BLaER1 (cell line): ENCODE results near the gene MYH6.

Source experiments
- H3K27ac ChIP-seq: shearing (Covaris generic); formaldehyde crosslinking; 2 replicates; pipeline ENCODE4 v1.8.1; 2022
- H3K27me3 ChIP-seq: shearing (Covaris generic); formaldehyde crosslinking; 2 replicates; pipeline ENCODE4 v1.8.1; 2022
- H3K36me3 ChIP-seq: shearing (Covaris generic); formaldehyde crosslinking; 2 replicates; pipeline ENCODE4 v1.8.1; 2022
- H3K4me1 ChIP-seq: shearing (Covaris generic); formaldehyde crosslinking; 2 replicates; pipeline ENCODE4 v1.8.1; 2022
- H3K4me2 ChIP-seq: shearing (Covaris generic); formaldehyde crosslinking; 2 replicates; pipeline ENCODE4 v1.8.1; 2022
- H3K4me3 ChIP-seq: shearing (Covaris generic); formaldehyde crosslinking; 2 replicates; pipeline ENCODE4 v1.8.1; 2022
- H3K9ac ChIP-seq: shearing (Covaris generic); formaldehyde crosslinking; 2 replicates; pipeline ENCODE4 v1.8.1; 2022
- H3K9me3 ChIP-seq: shearing (Covaris generic); formaldehyde crosslinking; 2 replicates; pipeline ENCODE4 v1.8.1; 2022
- H4K20me1 ChIP-seq: shearing (Covaris generic); formaldehyde crosslinking; 2 replicates; pipeline ENCODE4 v1.8.1; 2022
- Cebpa-rat ChIP-seq: shearing (Covaris generic); IDR thresholded peaks from 2 replicates; pipeline ENCODE4 v1.8.1; 2022

The MYH6 gene

GRCh38 chr14:23353433-23353780 lies 54.7 kb downstream of the MYH6 start:
- H3K9ac ChIP-seq, result no peak overlapping the region
- H3K27ac ChIP-seq, result no peak overlapping the region
- H3K27me3 ChIP-seq, result no peaks in the 10 kb centered on the region
- no peak overlapping the region for H3K4me3 ChIP-seq
- H3K36me3 ChIP-seq, result no peaks in the 10 kb centered on the region
- no peaks in the 10 kb centered on the region for H4K20me1 ChIP-seq
- H3K4me1 ChIP-seq, result no peaks in the 10 kb centered on the region
- peaks cover 9% of the 10 kb centered on the region for H3K9me3 ChIP-seq
- H3K4me2 ChIP-seq, result no peak overlapping the region
- no peak for TF ChIP-seq Cebpa-rat

GRCh38 chr14:23352506-23353432 lies 55.3 kb downstream of the MYH6 start, which contains the start of gene SLC22A17:
SLC22A17 (minus strand) TSS chr14:23352887.
- no peak for TF ChIP-seq Cebpa-rat
- Histone ChIP-seq H3K4me2 (no peak within 1 kb of the TSS), H3K36me3 (no peaks in the 10 kb centered on the region), H3K4me1 (no peaks in the 10 kb centered on the region), H4K20me1 (no peaks in the 10 kb centered on the region), H3K9ac (no peak within 1 kb of the TSS), H3K27me3 (no peaks in the 10 kb centered on the region), H3K4me3 (no peak within 1 kb of the TSS), H3K9me3 (peaks cover 9% of the 10 kb centered on the region), H3K27ac (no peak within 1 kb of the TSS)

- Histone ChIP-seq H3K27ac (no peak overlapping the region), H3K9me3 (peaks cover 9% of the 10 kb centered on the region), H3K4me1 (no peaks in the 10 kb centered on the region), H3K9ac (no peak overlapping the region), H3K36me3 (no peaks in the 10 kb centered on the region), H4K20me1 (no peaks in the 10 kb centered on the region), H3K27me3 (no peaks in the 10 kb centered on the region), H3K4me2 (no peak overlapping the region), H3K4me3 (no peak overlapping the region)
- no peak for TF ChIP-seq Cebpa-rat
Measured at GRCh38 chr14:23351681-23352505, 56.2 kb downstream of the MYH6 start.

GRCh38 chr14:23349156-23349845 lies 58.8 kb downstream of the MYH6 start:
- Histone ChIP-seq H4K20me1 (no peaks in the 10 kb centered on the region), H3K36me3 (no peaks in the 10 kb centered on the region), H3K27me3 (no peaks in the 10 kb centered on the region), H3K9ac (no peak overlapping the region), H3K4me1 (no peaks in the 10 kb centered on the region), H3K27ac (no peak overlapping the region), H3K4me3 (no peak overlapping the region), H3K4me2 (no peak overlapping the region), H3K9me3 (peaks cover 9% of the 10 kb centered on the region)
- TF ChIP-seq Cebpa-rat, result no peak

- Histone ChIP-seq H3K9me3 (peaks cover 9% of the 10 kb centered on the region), H3K4me2 (no peak overlapping the region), H3K27me3 (no peaks in the 10 kb centered on the region), H3K9ac (no peak overlapping the region), H3K27ac (no peak overlapping the region), H4K20me1 (no peaks in the 10 kb centered on the region), H3K4me1 (no peaks in the 10 kb centered on the region), H3K4me3 (no peak overlapping the region), H3K36me3 (no peaks in the 10 kb centered on the region)
- TF ChIP-seq Cebpa-rat, result no peak
Measured at GRCh38 chr14:23348297-23348655, 59.8 kb downstream of the MYH6 start.

- H3K4me2 ChIP-seq, result no peak overlapping the region
- no peak for TF ChIP-seq Cebpa-rat
- H3K27me3 ChIP-seq, result no peaks in the 10 kb centered on the region
- H3K9ac ChIP-seq, result no peak overlapping the region
- H3K4me1 ChIP-seq, result no peaks in the 10 kb centered on the region
- H3K4me3 ChIP-seq, result no peak overlapping the region
- H4K20me1 ChIP-seq, result no peaks in the 10 kb centered on the region
- H3K9me3 ChIP-seq, result peaks cover 9% of the 10 kb centered on the region
- no peaks in the 10 kb centered on the region for H3K36me3 ChIP-seq
- no peak overlapping the region for H3K27ac ChIP-seq
Measured at GRCh38 chr14:23347406-23348296, 60.4 kb downstream of the MYH6 start.

GRCh38 chr14:23346693-23347405 lies 61.2 kb downstream of the MYH6 start:
- Histone ChIP-seq H3K27ac (no peak overlapping the region), H3K4me2 (no peak overlapping the region), H4K20me1 (no peaks in the 10 kb centered on the region), H3K9me3 (peaks cover 8% of the 10 kb centered on the region), H3K4me1 (no peaks in the 10 kb centered on the region), H3K27me3 (no peaks in the 10 kb centered on the region), H3K9ac (no peak overlapping the region), H3K36me3 (no peaks in the 10 kb centered on the region), H3K4me3 (no peak overlapping the region)
- no peak for TF ChIP-seq Cebpa-rat

- Histone ChIP-seq H4K20me1 (no peaks in the 10 kb centered on the region), H3K27me3 (no peaks in the 10 kb centered on the region), H3K9me3 (peaks cover 12% of the 10 kb centered on the region), H3K4me3 (no peak overlapping the region), H3K4me2 (no peak overlapping the region), H3K27ac (no peak overlapping the region), H3K4me1 (no peaks in the 10 kb centered on the region), H3K9ac (no peak overlapping the region), H3K36me3 (no peaks in the 10 kb centered on the region)
- no peak for TF ChIP-seq Cebpa-rat
Measured at GRCh38 chr14:23345987-23346692, 61.9 kb downstream of the MYH6 start.
